Smooth muscle cell (in vitro differentiated cells): ENCODE measurements around the gene ZFAND2B. TPM values are rescaled to one million over a fixed set of nuclear protein-coding genes. Genes with fewer than 3 reads are reported as not detected.

Experiments
- DNase-seq: peaks from one replicate; lab custom pipeline; 2025; ENCODE audit not compliant: unreplicated experiment; lab: John Stamatoyannopoulos, UW
- H2AFZ ChIP-seq: fragments of 200-600 bp; sonication (generic); 2 replicates; pipeline ENCODE4 v1.6.0; 2016; ENCODE audit warnings: antibody characterized with exemption, low read depth, mild to moderate bottlenecking
- H3F3A ChIP-seq: fragments of 200-600 bp; sonication (generic); 2 replicates; pipeline ENCODE4 v1.6.0; 2017; ENCODE audit warnings: antibody characterized with exemption, low read depth
- H3K27ac ChIP-seq: fragments of 200-600 bp; sonication (generic); 2 replicates; pipeline ENCODE4 v1.5.1; 2016; ENCODE audit warnings: low read depth, mild to moderate bottlenecking
- H3K27me3 ChIP-seq: fragments of 200-600 bp; sonication (generic); 2 replicates; pipeline ENCODE4 v1.6.1; 2016; ENCODE audit warnings: low read depth, mild to moderate bottlenecking
- H3K36me3 ChIP-seq: fragments of 200-600 bp; sonication (generic); 2 replicates; pipeline ENCODE4 v1.5.1; 2016; ENCODE audit warnings: low read depth
- H3K4me1 ChIP-seq: fragments of 200-600 bp; sonication (generic); 2 replicates; pipeline ENCODE4 v1.5.1; 2016; ENCODE audit warnings: low read depth
- H3K4me2 ChIP-seq: fragments of 200-600 bp; sonication (generic); 2 replicates; pipeline ENCODE4 v1.6.0; 2016; ENCODE audit warnings: mild to moderate bottlenecking
- H3K4me3 ChIP-seq: fragments of 200-600 bp; sonication (generic); 2 replicates; pipeline ENCODE4 v1.5.1; 2016; ENCODE audit warnings: mild to moderate bottlenecking
- H3K79me2 ChIP-seq: fragments of 200-600 bp; sonication (generic); 2 replicates; pipeline ENCODE4 v1.6.0; 2016; ENCODE audit warnings: low read depth, mild to moderate bottlenecking
- H3K9ac ChIP-seq: fragments of 200-600 bp; sonication (generic); 2 replicates; pipeline ENCODE4 v1.6.0; 2016; ENCODE audit warnings: low read depth
- H3K9me3 ChIP-seq: fragments of 200-600 bp; sonication (generic); replicated peaks from 2 replicates; pipeline ENCODE4 v1.5.1; 2016; ENCODE audit warnings: low read depth
- H4K20me1 ChIP-seq: fragments of 200-600 bp; sonication (generic); 2 replicates; pipeline ENCODE4 v1.6.0; 2016; ENCODE audit warnings: low read depth
- WGBS: methylation state at CpG from one replicate; pipeline ENCODE4 v1.1.7; 2016; ENCODE audit warnings: low lambda C conversion rate; 5-methylcytosine and 5-hydroxymethylcytosine counted together
- polyA plus RNA-seq: library from polyadenylated mRNA; unstranded; fragments of >200 nt; fragmentation: Nextera tagmentation; extraction: Ambion mirVana; gene quantifications from 2 replicates; pipeline ENCODE4 v1.2.1, GENCODE V29; 2016
- total RNA-seq: library from RNA; depleted of rRNA; stranded (reverse); fragments of >200 nt; gene quantifications from 2 replicates; pipeline ENCODE4 v1.2.3, GENCODE V29; 2014
- TF ChIP-seq, protein P1 (sequence below): fragments of 200-600 bp; sonication (generic); IDR thresholded peaks from 2 replicates; pipeline ENCODE4 v1.5.1; 2017; ENCODE audit warnings: borderline replicate concordance, mild to moderate bottlenecking, antibody characterized with exemption; ENCODE audit not compliant: insufficient read depth, poor library complexity, severe bottlenecking

The ZFAND2B gene
- total and polyA plus RNA-seq, 2 experiments from 2014 or later = 19.1 to 48.3 TPM

DNA sequence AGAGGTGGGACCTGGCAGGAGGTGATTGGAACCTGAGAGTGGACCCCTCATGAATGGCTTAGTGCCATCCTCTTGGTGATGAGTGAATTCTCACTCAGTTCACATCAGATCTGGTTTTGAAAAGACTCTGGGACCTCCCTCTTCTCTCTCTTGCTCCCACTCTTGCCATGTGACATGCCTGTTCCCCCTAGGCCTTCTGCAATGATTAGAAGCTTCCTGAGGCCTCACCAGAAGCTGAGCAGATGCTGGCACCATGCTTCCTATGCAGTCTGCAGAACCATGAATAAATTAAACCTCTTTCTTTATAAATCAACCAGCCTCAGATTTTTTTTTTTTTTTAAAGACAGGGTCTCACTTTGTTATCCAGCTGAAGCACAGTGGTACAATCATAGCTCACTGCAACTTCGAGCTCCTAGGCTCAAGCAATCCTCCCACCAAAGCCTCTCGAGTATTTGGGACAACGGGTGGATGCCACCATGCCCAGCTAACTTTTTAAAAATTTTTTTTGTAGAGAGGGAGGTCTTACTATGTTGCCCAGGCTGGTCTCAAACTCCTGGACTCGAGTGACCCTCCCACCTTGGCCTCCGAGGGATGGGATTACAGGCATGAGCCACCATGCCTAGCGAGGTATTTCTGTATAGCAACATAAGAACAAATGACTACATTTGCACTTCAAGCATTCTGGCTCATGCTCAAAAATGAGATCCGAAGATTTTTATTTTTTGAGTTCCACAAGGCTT lies 2.0 kb upstream of the ZFAND2B start:
- H3K4me2 ChIP-seq = no peak overlapping the region
- no peaks in the 10 kb centered on the region for H3K4me1 ChIP-seq
- no peaks in the 10 kb centered on the region for H3K9me3 ChIP-seq
- no peaks in the 10 kb centered on the region for H4K20me1 ChIP-seq
- peaks cover 5% of the 10 kb centered on the region for H3F3A ChIP-seq
- TF ChIP-seq, protein P1, sequence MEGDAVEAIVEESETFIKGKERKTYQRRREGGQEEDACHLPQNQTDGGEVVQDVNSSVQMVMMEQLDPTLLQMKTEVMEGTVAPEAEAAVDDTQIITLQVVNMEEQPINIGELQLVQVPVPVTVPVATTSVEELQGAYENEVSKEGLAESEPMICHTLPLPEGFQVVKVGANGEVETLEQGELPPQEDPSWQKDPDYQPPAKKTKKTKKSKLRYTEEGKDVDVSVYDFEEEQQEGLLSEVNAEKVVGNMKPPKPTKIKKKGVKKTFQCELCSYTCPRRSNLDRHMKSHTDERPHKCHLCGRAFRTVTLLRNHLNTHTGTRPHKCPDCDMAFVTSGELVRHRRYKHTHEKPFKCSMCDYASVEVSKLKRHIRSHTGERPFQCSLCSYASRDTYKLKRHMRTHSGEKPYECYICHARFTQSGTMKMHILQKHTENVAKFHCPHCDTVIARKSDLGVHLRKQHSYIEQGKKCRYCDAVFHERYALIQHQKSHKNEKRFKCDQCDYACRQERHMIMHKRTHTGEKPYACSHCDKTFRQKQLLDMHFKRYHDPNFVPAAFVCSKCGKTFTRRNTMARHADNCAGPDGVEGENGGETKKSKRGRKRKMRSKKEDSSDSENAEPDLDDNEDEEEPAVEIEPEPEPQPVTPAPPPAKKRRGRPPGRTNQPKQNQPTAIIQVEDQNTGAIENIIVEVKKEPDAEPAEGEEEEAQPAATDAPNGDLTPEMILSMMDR = no peak
- no peaks in the 10 kb centered on the region for H3K27me3 ChIP-seq
- no peaks in the 10 kb centered on the region for H3K79me2 ChIP-seq
- no peak overlapping the region for H2AFZ ChIP-seq
- no peak overlapping the region for H3K27ac ChIP-seq
- no peak overlapping the region for H3K4me3 ChIP-seq
- WGBS = 90% methylated on average over 7 of the region's 7 CpGs
- no peaks in the 10 kb centered on the region for H3K36me3 ChIP-seq
- no peak overlapping the region for H3K9ac ChIP-seq
- no peak for DNase-seq

DNA sequence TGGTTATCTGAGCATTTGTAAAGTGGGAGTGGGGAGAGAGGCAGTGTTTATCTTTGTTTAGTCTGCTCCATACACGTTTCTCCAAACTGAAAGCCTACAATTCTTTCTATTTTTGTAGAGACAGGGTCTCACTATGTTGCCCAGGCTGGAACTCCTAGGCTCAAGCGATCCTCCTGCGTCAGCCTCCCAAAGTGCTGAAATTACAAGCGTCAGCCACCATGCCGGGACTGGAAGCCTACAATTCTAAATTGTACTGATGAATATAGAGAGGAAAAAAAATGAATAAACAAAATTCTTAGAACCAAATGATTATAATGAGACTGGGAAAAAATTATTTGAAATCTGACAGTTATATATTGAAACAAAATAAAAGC lies 1.4 kb upstream of the ZFAND2B start:
- Histone ChIP-seq H3K27ac (no peak overlapping the region), H3K9me3 (no peaks in the 10 kb centered on the region), H3K4me1 (no peaks in the 10 kb centered on the region), H3K27me3 (no peaks in the 10 kb centered on the region), H3K4me2 (no peak overlapping the region), H3F3A (peaks cover 5% of the 10 kb centered on the region), H3K36me3 (no peaks in the 10 kb centered on the region), H3K79me2 (no peaks in the 10 kb centered on the region), H4K20me1 (no peaks in the 10 kb centered on the region), H3K4me3 (no peak overlapping the region), H2AFZ (no peak overlapping the region), H3K9ac (no peak overlapping the region)
- TF ChIP-seq, protein P1 = no peak
- WGBS = 88% methylated on average over 5 of the region's 5 CpGs
- DNase-seq = no peak

DNA sequence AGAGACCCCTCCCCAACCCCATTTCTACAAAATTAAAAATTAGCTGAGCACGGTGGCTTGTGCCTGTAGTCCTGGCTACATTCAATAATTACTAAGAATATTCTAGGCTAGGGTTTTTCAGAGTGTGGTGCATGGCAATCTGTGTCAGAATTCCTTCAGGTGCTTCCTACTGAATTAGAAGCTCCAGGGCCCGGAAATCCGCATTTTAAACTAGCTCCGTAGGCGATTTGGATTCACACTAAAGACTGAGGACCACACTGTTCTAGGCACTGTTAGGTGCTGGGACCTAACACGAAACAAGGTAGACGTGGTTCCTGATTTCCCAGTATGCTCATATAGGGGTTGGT lies 628 bp upstream of the ZFAND2B start:
- H3K4me1 ChIP-seq = no peaks in the 10 kb centered on the region
- peak overlapping the region; percentile 21 for H2AFZ ChIP-seq
- H3K36me3 ChIP-seq = no peaks in the 10 kb centered on the region
- H3K27ac ChIP-seq = peak overlapping the region; percentile 87
- DNase-seq = no peak
- H3K9ac ChIP-seq = peak overlapping the region; percentile 80
- H4K20me1 ChIP-seq = no peaks in the 10 kb centered on the region
- WGBS = 30% methylated on average over 7 of the region's 7 CpGs
- H3K9me3 ChIP-seq = no peaks in the 10 kb centered on the region
- peak overlapping the region; percentile 96 for H3K4me3 ChIP-seq
- H3K27me3 ChIP-seq = no peaks in the 10 kb centered on the region
- TF ChIP-seq, protein P1 = no peak
- peaks cover 5% of the 10 kb centered on the region for H3F3A ChIP-seq
- H3K4me2 ChIP-seq = peak overlapping the region; percentile 81
- H3K79me2 ChIP-seq = no peaks in the 10 kb centered on the region
